H1 (cell line): Measurements from ENCODE around the gene HBB. TPM values are rescaled to one million over a fixed set of nuclear protein-coding genes. Genes with fewer than 3 reads are reported as not detected.

ENCODE experiments used
- CTCF ChIA-PET: fragments of 300-600 bp; sonication (Branson Sonifier 250); formaldehyde crosslinking; loops from one replicate; lab custom pipeline; 2021; ENCODE audit not compliant: partially characterized antibody; lab: Charles Lee
- POLR2A ChIA-PET: fragments of 300-600 bp; sonication (Branson Sonifier 250); formaldehyde crosslinking; loops from one replicate; lab custom pipeline; 2021; ENCODE audit warnings: inconsistent platforms; ENCODE audit not compliant: partially characterized antibody; lab: Charles Lee
- DNase-seq, 2 experiments: peaks; one replicate each; pipeline versions ENCODE4 v3.0.0 to v3.0.0-alpha.2; 2010 to 2022; ENCODE audit warnings: low spot score in 2 of 2, low read depth in 1 of 2, mixed read lengths in 1 of 2
- FAIRE-seq: peaks from 2 replicates; lab custom pipeline; 2011; peaks lifted over from hg19 to GRCh38; lab: Jason Lieb, UNC
- H2AFZ ChIP-seq: 2 replicates; pipeline ENCODE4 v1.8.1; 2012; ENCODE audit warnings: low read length, inconsistent platforms
- H2AK5ac ChIP-seq: 2 replicates; pipeline ENCODE4 v1.6.1; 2013; ENCODE audit warnings: low read depth, low read length
- H2BK120ac ChIP-seq: replicated peaks from 2 replicates; pipeline ENCODE3; 2013; ENCODE audit warnings: low read depth, low read length, inconsistent platforms
- H2BK12ac ChIP-seq: 2 replicates; pipeline ENCODE4 v1.6.1; 2013; ENCODE audit warnings: low read depth, low read length
- H2BK15ac ChIP-seq: 2 replicates; pipeline ENCODE4 v1.6.1; 2013; ENCODE audit warnings: low read length
- H2BK20ac ChIP-seq: 2 replicates; pipeline ENCODE4 v1.6.1; 2013; ENCODE audit warnings: low read length
- H2BK5ac ChIP-seq: 2 replicates; pipeline ENCODE4 v1.6.1; 2013; ENCODE audit warnings: low read depth, low read length
- H3K14ac ChIP-seq: 2 replicates; pipeline ENCODE4 v1.6.1; 2013; ENCODE audit warnings: inconsistent platforms; ENCODE audit not compliant: insufficient read length
- H3K18ac ChIP-seq: 2 replicates; pipeline ENCODE4 v1.6.1; 2013; ENCODE audit warnings: low read length; ENCODE audit errors: extremely low read depth
- H3K23ac ChIP-seq: 2 replicates; pipeline ENCODE4 v1.6.1; 2013; ENCODE audit warnings: inconsistent platforms; ENCODE audit not compliant: insufficient read length
- H3K23me2 ChIP-seq: 2 replicates; pipeline ENCODE4 v1.6.1; 2013; ENCODE audit warnings: low read depth, low read length
- H3K27ac ChIP-seq: 2 replicates; pipeline ENCODE4 v1.6.1; 2011; ENCODE audit warnings: low read depth, low read length, inconsistent platforms
- H3K27me3 ChIP-seq, 4 experiments: replicated peaks in 1 of 4; 1 replicate in 1 of 4; 2 replicates in 3 of 4; pipeline versions ENCODE4 v1.6.1 to v1.8.1; 2011 to 2013; ENCODE audit warnings: low read length in 3 of 4, mild to moderate bottlenecking in 3 of 4, inconsistent platforms in 2 of 4, mixed read lengths in 2 of 4, moderate library complexity in 1 of 4; ENCODE audit not compliant: control insufficient read depth in 3 of 4, insufficient read depth in 3 of 4; ENCODE audit errors: extremely low read depth in 1 of 4
- H3K36me3 ChIP-seq, 4 experiments: 2 replicates each; pipeline versions ENCODE4 v1.6.1 to v1.8.1; 2011 to 2013; ENCODE audit warnings: mild to moderate bottlenecking in 4 of 4, low read length in 3 of 4, moderate library complexity in 2 of 4, control low read depth in 1 of 4, inconsistent platforms in 1 of 4; ENCODE audit not compliant: insufficient read depth in 4 of 4, control insufficient read depth in 2 of 4
- H3K4ac ChIP-seq: replicated peaks from 2 replicates; pipeline ENCODE3; 2013; ENCODE audit warnings: low read length, low read depth, mixed read lengths, inconsistent platforms; ENCODE audit not compliant: insufficient read length
- H3K4me1 ChIP-seq, 4 experiments: replicated peaks in 1 of 4; 1 replicate in 1 of 4; 2 replicates in 3 of 4; pipeline versions ENCODE4 v1.6.1 to v1.8.1; 2011 to 2013; ENCODE audit warnings: low read length in 3 of 4, inconsistent platforms in 2 of 4, mixed read lengths in 1 of 4; ENCODE audit not compliant: insufficient read depth in 4 of 4, control insufficient read depth in 3 of 4
- H3K4me2 ChIP-seq, 2 experiments: 2 replicates each; pipeline versions ENCODE4 v1.6.1 to v1.8.1; 2011 to 2013; ENCODE audit warnings: low read depth in 2 of 2, low read length in 2 of 2, control low read depth in 1 of 2, inconsistent platforms in 1 of 2, mild to moderate bottlenecking in 1 of 2; ENCODE audit not compliant: insufficient read depth in 1 of 2
- H3K4me3 ChIP-seq, 4 experiments: fragments of 200-600, 300-600 bp in 1 of 4; sonication (generic), shearing (Covaris generic), sonication (Bioruptor Twin) in 1 of 4; 2 replicates each; pipeline versions ENCODE4 v1.5.1 to v1.8.1; 2011 to 2016; ENCODE audit warnings: low read length in 4 of 4, low read depth in 3 of 4, control low read depth in 2 of 4, inconsistent platforms in 2 of 4, mild to moderate bottlenecking in 2 of 4, mixed read lengths in 1 of 4, moderate library complexity in 1 of 4; ENCODE audit not compliant: insufficient read depth in 2 of 4; ENCODE audit errors: extremely low read depth in 1 of 4
- H3K56ac ChIP-seq: replicated peaks from 2 replicates; pipeline ENCODE3; 2013; ENCODE audit warnings: low read depth, mild to moderate bottlenecking, mixed read lengths, low read length, inconsistent platforms; ENCODE audit not compliant: insufficient read length
- H3K79me1 ChIP-seq: 2 replicates; pipeline ENCODE4 v1.6.1; 2013; ENCODE audit warnings: low read depth, low read length, control low read depth
- H3K79me2 ChIP-seq, 2 experiments: 2 replicates each; pipeline versions ENCODE4 v1.6.1 to v1.8.1; 2012 to 2013; ENCODE audit warnings: low read length in 2 of 2, mild to moderate bottlenecking in 2 of 2, inconsistent platforms in 1 of 2; ENCODE audit not compliant: insufficient read depth in 2 of 2, control insufficient read depth in 1 of 2
- H3K9ac ChIP-seq, 4 experiments: replicated peaks in 1 of 4; 1 replicate in 1 of 4; 2 replicates in 3 of 4; pipeline versions ENCODE4 v1.6.1 to v1.8.1; 2011 to 2013; ENCODE audit warnings: low read depth in 3 of 4, low read length in 3 of 4, control low read depth in 2 of 4, mild to moderate bottlenecking in 2 of 4, moderate library complexity in 2 of 4, inconsistent platforms in 1 of 4; ENCODE audit errors: extremely low read depth in 1 of 4
- H3K9me3 ChIP-seq, 2 experiments: 2 replicates each; pipeline versions ENCODE4 v1.6.1 to v1.8.1; 2012 to 2013; ENCODE audit warnings: mild to moderate bottlenecking in 2 of 2, moderate library complexity in 2 of 2, control low read depth in 1 of 2, inconsistent platforms in 1 of 2, low read depth in 1 of 2, low read length in 1 of 2, mixed read lengths in 1 of 2; ENCODE audit not compliant: insufficient read depth in 2 of 2
- H4K20me1 ChIP-seq, 2 experiments: replicated peaks in 1 of 2; 2 replicates each; pipeline versions ENCODE3 to v1.8.1; 2011 to 2013; ENCODE audit warnings: inconsistent platforms in 2 of 2, low read length in 2 of 2, mild to moderate bottlenecking in 1 of 2; ENCODE audit not compliant: insufficient read depth in 2 of 2, control insufficient read depth in 1 of 2
- H4K5ac ChIP-seq: 2 replicates; pipeline ENCODE4 v1.6.1; 2013; ENCODE audit warnings: low read length, low read depth, mixed read lengths, inconsistent platforms; ENCODE audit not compliant: insufficient read length
- H4K8ac ChIP-seq: 2 replicates; pipeline ENCODE4 v1.8.0; 2013; ENCODE audit warnings: mild to moderate bottlenecking, moderate library complexity, low read length, inconsistent platforms; ENCODE audit not compliant: insufficient read depth; ENCODE audit errors: extremely low read depth
- H4K91ac ChIP-seq: replicated peaks from 2 replicates; pipeline ENCODE3; 2013; ENCODE audit warnings: low read length, mixed read lengths, inconsistent platforms; ENCODE audit not compliant: insufficient read length
- CBX5 ChIP-seq: fragments of 300-800, 300-1000 bp; sonication (generic); IDR thresholded peaks from 2 replicates; pipeline ENCODE4 v1.7.1; 2016; ENCODE audit warnings: antibody characterized with exemption, low read length, low read depth
- JUND ChIP-seq: IDR thresholded peaks from 2 replicates; pipeline ENCODE4 v1.6.1; 2011; ENCODE audit warnings: mild to moderate bottlenecking, improper control_type of control experiment, low read length
- PHF8 ChIP-seq: fragments of 200-600 bp; sonication (generic); conservative IDR thresholded peaks from 2 replicates; pipeline ENCODE4 v1.7.1; 2012; ENCODE audit warnings: low read depth, mild to moderate bottlenecking, inconsistent platforms, low read length, moderate library complexity
- WGBS, 2 experiments: shearing (Covaris generic) in 1 of 2; methylation state at CpG; one replicate each; pipeline versions ENCODE4 v1.1.6 to v1.1.7; 2013 to 2015; ENCODE audit warnings: low lambda C conversion rate in 2 of 2, mixed read lengths in 2 of 2, inconsistent platforms in 1 of 2, low coverage in 1 of 2, missing lambda C conversion rate in 1 of 2; ENCODE audit not compliant: insufficient replicate concordance in 2 of 2, insufficient coverage in 1 of 2, insufficient read length in 1 of 2; ENCODE audit errors: extremely low coverage in 1 of 2, missing lambda C conversion rate in 1 of 2; 5-methylcytosine and 5-hydroxymethylcytosine counted together
- polyA plus RNA-seq, 7 experiments: library from polyadenylated mRNA; depleted of rRNA in 3 of 7; stranded (reverse) in 5 of 7; unstranded in 2 of 7; fragments of >200 nt in 5 of 7; fragments of 200-250 nt in 2 of 7; gene quantifications; 1 replicate in 5 of 7; 2 replicates in 1 of 7; 4 replicates in 1 of 7; pipeline versions ENCODE4 v1.2.1 to v1.2.3, GENCODE V29; 2011 to 2013; ENCODE audit warnings: missing spikeins in 2 of 7, mixed read lengths in 2 of 7
- total RNA-seq: library from RNA; stranded (reverse); fragmentation: NEBNext Ultra II Directional; extraction: Animal tissue kit (Norgen Biotek cat#: 25700); gene quantifications from 2 replicates; pipeline ENCODE4 v1.2.1, GENCODE V29; 2021

HBB gene
- total and polyA plus RNA-seq, 2 of the 8 experiments (the other 6 are each of a cell fraction or from before 2014, with no cell fraction given) = not detected

- H3K9ac ChIP-seq = no peak overlapping the region
- H2BK15ac ChIP-seq = no peak overlapping the region
- H3K4me3 ChIP-seq = no peak overlapping the region
- H3K79me1 ChIP-seq = no peaks in the 10 kb centered on the region
- ChIA-PET CTCF (no interaction called here), POLR2A (no interaction called here)
- no peak overlapping the region for H3K23ac ChIP-seq
- no peak overlapping the region for H3K4me2 ChIP-seq
- H2AK5ac ChIP-seq = no peak overlapping the region
- H3K56ac ChIP-seq = no peak overlapping the region
- WGBS, 2 experiments = 100% methylated on average over 1 of the region's 1 CpG; no CpG with 5 or more reads in 1 of the 2 experiments
- FAIRE-seq (no peak), DNase-seq (no peak)
- no peaks in the 10 kb centered on the region for H3K79me2 ChIP-seq
- no peak overlapping the region for H2BK20ac ChIP-seq
- H3K36me3 ChIP-seq = no peaks in the 10 kb centered on the region
- H4K8ac ChIP-seq = no peak overlapping the region
- no peak overlapping the region for H4K5ac ChIP-seq
- H3K23me2 ChIP-seq = no peaks in the 10 kb centered on the region
- H3K27ac ChIP-seq = no peak overlapping the region
- H2BK5ac ChIP-seq = no peak overlapping the region
- H2AFZ ChIP-seq = no peak overlapping the region
- no peak for TF ChIP-seq JUND
- no peak for TF ChIP-seq CBX5
- TF ChIP-seq PHF8 = no peak
- H3K14ac ChIP-seq = no peak overlapping the region
- H2BK12ac ChIP-seq = no peak overlapping the region
- no peak overlapping the region for H4K91ac ChIP-seq
- no peak overlapping the region for H3K18ac ChIP-seq
- no peaks in the 10 kb centered on the region for H3K9me3 ChIP-seq
- no peaks in the 10 kb centered on the region for H4K20me1 ChIP-seq
- peaks cover under 1 to 5% (median 1%) of the 10 kb centered on the region in 4 experiments; a peak in 5 of 7 replicates for H3K4me1 ChIP-seq
- no peak overlapping the region for H2BK120ac ChIP-seq
- H3K27me3 ChIP-seq = peaks cover 0 to 1% (median 0%) of the 10 kb centered on the region in 4 experiments; a peak in 3 of 7 replicates
- H3K4ac ChIP-seq = no peak overlapping the region
These were observed 26.0 kb upstream of the HBB start for GRCh38 chr11:5252919-5253265.
